AG04450 (cell line): ENCODE measurements around the gene YWHAB. TPM values are rescaled to one million over a fixed set of nuclear protein-coding genes. Genes with fewer than 3 reads are reported as not detected.

Experiments
- CTCF ChIA-PET: fragments of 300-600, 350-600 bp; formaldehyde crosslinking; extraction: SDS; loops from one replicate; lab custom pipeline; 2022; ENCODE audit warnings: antibody characterized with exemption, inconsistent platforms; lab: Charles Lee
- POLR2A ChIA-PET: fragments of 350-600 bp; formaldehyde crosslinking; extraction: SDS; loops from one replicate; lab custom pipeline; 2021; ENCODE audit warnings: antibody characterized with exemption, inconsistent platforms; lab: Yijun Ruan, JAX
- DNase-seq: peaks from one replicate; pipeline ENCODE4 v3.0.0-alpha.2; 2011; ENCODE audit warnings: low read depth, low spot score
- H3K27ac ChIP-seq: one replicate; pipeline ENCODE4 v1.5.1; 2012; ENCODE audit warnings: low read depth, low read length, control low read depth
- H3K27me3 ChIP-seq: one replicate; pipeline ENCODE4 v1.6.0; 2012; ENCODE audit warnings: low read length; ENCODE audit not compliant: control insufficient read depth, insufficient read depth
- H3K4me3 ChIP-seq: 2 replicates; pipeline ENCODE4 v1.5.1; 2011; ENCODE audit warnings: mild to moderate bottlenecking, low read depth, low read length, control low read depth
- H3K9me3 ChIP-seq: 2 replicates; pipeline ENCODE4 v1.5.1; 2012; ENCODE audit warnings: low read length; ENCODE audit not compliant: control insufficient read depth, insufficient read depth
- polyA plus RNA-seq: library from polyadenylated mRNA; depleted of rRNA; stranded (reverse); fragments of >200 nt; gene quantifications from 2 replicates; pipeline ENCODE4 v1.2.3, GENCODE V29; 2011
- TF ChIP-seq, protein P1 (sequence below): IDR thresholded peaks from 2 replicates; pipeline ENCODE4 v1.5.1; 2011; ENCODE audit warnings: low read depth, low read length, control low read depth, inconsistent platforms

YWHAB gene
- polyA plus RNA-seq, 1 experiment: 178 TPM

DNA sequence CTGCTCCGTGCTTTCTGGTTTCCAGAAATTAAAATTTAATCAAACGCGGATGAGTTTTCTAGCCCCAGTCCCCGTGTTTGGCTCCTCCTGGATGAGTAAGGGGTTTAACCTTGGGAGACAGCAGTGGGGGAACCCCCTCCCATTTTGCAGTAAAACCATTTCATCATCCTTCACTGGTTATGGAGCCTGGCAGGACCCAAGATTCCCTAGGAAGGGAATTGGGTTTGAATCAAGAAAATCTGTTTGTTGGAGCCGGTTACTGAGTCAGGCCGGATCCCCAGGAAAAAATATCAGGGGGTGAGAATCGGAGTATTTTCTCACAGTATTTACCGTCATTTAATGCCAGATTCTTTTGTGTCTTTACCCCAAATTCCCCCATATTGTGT lies 754 bp downstream of the YWHAB start:
- Histone ChIP-seq H3K27me3 (no peaks in the 10 kb centered on the region), H3K27ac (peak overlapping the region; percentile 13), H3K9me3 (no peaks in the 10 kb centered on the region), H3K4me3 (peak overlapping the region; percentile 89)
- ChIA-PET POLR2A (no interaction called here), CTCF (no interaction called here)
- no peak for DNase-seq
- TF ChIP-seq, protein P1, sequence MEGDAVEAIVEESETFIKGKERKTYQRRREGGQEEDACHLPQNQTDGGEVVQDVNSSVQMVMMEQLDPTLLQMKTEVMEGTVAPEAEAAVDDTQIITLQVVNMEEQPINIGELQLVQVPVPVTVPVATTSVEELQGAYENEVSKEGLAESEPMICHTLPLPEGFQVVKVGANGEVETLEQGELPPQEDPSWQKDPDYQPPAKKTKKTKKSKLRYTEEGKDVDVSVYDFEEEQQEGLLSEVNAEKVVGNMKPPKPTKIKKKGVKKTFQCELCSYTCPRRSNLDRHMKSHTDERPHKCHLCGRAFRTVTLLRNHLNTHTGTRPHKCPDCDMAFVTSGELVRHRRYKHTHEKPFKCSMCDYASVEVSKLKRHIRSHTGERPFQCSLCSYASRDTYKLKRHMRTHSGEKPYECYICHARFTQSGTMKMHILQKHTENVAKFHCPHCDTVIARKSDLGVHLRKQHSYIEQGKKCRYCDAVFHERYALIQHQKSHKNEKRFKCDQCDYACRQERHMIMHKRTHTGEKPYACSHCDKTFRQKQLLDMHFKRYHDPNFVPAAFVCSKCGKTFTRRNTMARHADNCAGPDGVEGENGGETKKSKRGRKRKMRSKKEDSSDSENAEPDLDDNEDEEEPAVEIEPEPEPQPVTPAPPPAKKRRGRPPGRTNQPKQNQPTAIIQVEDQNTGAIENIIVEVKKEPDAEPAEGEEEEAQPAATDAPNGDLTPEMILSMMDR: no peak

DNA sequence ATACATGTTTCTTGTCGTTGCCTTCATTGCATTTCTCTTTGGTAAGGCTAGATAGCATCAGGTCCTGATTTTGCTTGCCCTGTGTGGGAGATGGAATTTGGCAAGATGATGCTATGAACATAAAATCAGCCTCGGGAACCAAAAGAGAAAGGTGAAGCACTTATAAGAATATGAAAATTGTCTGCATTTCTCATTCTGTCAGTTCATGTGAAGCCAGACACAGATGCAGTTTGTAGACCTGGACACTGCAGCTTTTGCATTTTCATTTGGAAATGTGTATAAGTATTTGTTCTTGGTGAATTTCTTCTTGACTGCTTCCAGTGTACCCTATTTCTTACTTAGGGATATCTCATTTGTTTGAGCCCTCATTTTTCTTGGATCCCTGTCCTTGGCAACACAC lies 1.3 kb downstream of the YWHAB start:
- CTCF ChIA-PET: no interaction called here
- no peak for DNase-seq
- POLR2A ChIA-PET: no interaction called here
- H3K27me3 ChIP-seq: no peaks in the 10 kb centered on the region
- TF ChIP-seq, protein P1: no peak
- H3K27ac ChIP-seq: no peak overlapping the region
- H3K4me3 ChIP-seq: peak overlapping the region; percentile 89
- no peaks in the 10 kb centered on the region for H3K9me3 ChIP-seq

DNA sequence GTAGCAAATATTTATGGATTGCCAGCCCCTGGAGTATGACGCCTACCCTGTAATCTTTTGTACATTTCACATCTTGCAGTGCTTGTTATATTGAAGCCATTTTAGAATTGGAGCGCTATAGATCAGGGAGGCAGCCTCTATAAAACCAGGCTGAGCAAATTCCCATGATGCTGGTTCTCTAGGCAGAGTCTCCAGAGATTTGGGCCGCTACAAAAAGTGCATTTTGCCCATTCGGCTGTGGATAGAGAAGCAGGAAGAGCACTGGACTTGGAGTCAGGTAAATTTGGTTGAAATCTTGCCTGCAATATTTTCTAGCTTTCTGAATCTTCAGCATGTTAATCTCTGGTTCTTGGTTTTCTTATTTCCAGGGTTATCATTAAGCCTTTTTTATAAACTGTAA lies 2.0 kb downstream of the YWHAB start:
- ChIA-PET POLR2A (no interaction called here), CTCF (interaction anchor here (1.1 to 2.5 kb wide), 6 partner anchors 16 to 406 kb away, joined by 3 to 15 read pairs (median 6); partner anchors contain the start of gene PABPC1L)
- no peak for DNase-seq
- H3K4me3 ChIP-seq: peak overlapping the region; percentile 89
- H3K27ac ChIP-seq: no peak overlapping the region
- no peaks in the 10 kb centered on the region for H3K9me3 ChIP-seq
- no peaks in the 10 kb centered on the region for H3K27me3 ChIP-seq
- TF ChIP-seq, protein P1: no peak

DNA sequence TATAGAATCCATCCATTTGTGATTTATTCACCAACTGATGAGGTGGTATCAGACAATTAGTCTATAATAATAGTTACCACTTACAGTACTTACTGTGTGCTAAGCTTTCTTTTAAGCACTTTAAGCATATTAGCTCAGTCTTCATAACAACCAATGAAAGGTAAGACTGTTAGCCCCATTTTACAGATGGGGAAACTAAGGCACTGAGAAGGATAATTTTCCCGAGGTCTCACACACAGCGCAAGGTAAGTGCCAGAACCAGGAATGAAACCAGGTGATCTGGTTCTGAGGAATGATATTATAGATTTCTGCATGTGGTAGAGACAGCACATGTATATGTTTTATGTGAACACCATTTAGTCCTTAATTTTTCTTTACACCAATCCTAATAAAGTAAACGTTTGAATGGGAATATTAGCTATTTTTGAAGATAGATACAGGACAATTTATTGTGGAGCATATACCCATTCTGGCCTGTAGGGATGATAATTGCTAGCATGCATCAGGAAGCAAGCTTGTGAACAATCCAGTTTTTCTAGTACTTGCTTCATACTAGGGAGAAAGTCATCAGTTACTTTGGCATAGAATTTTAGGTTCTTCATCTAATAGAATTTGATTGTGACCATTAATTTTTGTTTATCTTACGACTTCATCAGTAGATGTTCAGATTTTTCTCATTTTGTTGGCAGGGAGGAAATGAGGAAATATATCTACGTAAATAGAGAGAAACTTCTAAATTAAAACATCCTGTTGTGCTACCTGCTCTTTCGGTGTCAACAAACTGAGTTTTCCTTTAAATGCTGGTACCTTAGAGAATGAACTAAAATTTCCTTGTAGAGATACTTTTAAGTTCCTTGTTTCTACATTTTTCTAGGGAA lies 3.0 kb downstream of the YWHAB start:
- H3K9me3 ChIP-seq: no peaks in the 10 kb centered on the region
- TF ChIP-seq, protein P1: peak; percentile 25; the same call in 1 of the 2 replicates
- no peak overlapping the region for H3K27ac ChIP-seq
- CTCF ChIA-PET: interaction anchor here (1.0 to 2.5 kb wide), 8 partner anchors 9 to 405 kb away, joined by 3 to 15 read pairs (median 6); partner anchors contain the start of gene PABPC1L
- DNase-seq: no peak
- no peaks in the 10 kb centered on the region for H3K27me3 ChIP-seq
- no peak overlapping the region for H3K4me3 ChIP-seq
- POLR2A ChIA-PET: interaction anchor here (0.7 kb wide), 1 partner anchor 191 kb away, joined by 3 read pairs; no protein-coding TSS in a partner anchor

DNA sequence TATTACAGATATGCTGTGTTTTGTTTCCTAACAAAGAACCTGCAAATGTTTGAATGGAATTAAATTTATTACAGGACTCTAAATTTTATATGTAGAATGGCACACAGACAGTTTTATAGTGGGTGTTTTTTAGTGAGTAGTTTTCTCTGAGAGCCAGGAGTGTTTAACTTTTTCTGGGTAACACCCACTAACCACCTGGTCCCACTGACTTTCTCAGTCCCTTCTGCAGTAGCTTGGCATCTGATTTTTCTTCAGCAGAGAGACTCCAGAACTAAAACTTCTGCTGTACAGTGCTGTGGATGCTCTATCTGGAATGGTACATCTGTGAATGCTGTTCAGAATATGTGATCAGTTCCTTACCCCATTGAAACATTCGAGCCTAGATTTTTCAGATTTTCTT lies 6.3 kb downstream of the YWHAB start:
- Histone ChIP-seq H3K4me3 (no peak overlapping the region), H3K27me3 (no peaks in the 10 kb centered on the region), H3K27ac (no peak overlapping the region), H3K9me3 (no peaks in the 10 kb centered on the region)
- DNase-seq: no peak
- ChIA-PET POLR2A (no interaction called here), CTCF (interaction anchor here (0.5 to 1.4 kb wide), 3 partner anchors 114 to 204 kb away, joined by 3 to 5 read pairs (median 5); no protein-coding TSS in a partner anchor)
- TF ChIP-seq, protein P1: no peak
